SHP77 (cell line): ENCODE measurements around the gene SCN5A.

Experiments used
- DNase-seq, 2 experiments: peaks; one replicate each; lab custom pipeline; 2025; lab: John Stamatoyannopoulos, UW

The SCN5A gene

DNA sequence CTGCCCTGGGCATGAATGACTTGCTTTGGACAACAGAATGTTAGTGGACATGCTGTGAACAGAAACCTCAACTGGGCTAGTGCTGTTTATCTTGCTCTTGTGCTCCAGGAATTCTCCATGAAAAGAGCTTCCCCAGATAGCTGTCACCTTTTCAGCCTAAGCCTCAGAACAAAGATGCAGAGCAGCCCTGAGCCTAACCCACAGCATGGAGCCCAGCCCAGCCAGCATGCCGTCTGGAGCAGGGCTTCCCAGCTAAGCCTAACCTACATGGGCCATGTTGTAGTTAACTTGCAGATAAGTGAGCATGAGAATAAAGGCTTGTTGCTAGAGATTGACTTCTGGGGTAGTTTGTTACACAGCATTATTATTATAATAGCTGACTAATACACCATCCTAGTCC lies 48.9 kb downstream of the SCN5A start:
- no peak for DNase-seq

DNA sequence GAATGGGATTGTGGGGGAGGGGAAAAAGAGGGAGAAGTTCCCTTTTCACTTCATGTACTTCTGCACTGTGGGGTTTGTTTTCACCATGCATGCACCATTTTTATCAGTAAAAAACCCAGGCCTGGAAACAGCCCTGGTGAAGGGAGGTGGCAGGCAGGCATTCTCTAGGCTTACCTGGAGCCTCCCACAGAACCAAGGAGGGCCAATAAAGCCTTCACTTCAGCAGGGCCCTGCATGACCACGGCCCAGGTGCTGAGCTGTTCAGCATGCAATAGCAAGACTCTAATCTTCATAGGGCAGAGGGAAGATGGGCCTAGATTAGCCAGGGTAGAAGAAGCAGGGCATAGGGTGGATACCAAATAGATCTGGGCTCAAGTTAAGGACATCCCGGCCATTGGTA lies 49.6 kb downstream of the SCN5A start:
- no peak for DNase-seq

DNA sequence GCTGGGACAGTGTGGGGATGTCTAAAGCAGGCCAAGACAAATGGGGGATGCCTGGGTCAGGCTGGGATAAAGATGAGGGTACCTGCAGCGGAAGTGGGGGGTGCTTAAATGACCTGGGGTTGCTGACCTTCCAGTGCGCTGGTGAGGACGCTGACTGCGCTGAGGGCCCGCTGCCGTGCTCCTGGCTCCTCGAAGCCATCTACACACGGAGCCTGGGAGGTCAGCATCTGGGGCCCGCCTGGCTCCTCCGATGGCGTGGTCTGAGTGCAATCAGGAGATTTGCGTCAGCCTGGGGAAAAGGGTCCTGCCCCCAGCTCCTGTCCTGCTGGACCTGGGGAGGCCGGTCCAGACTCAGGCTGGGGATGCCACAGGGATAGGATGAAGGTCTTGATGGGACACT lies 50.7 kb downstream of the SCN5A start:
- no peak for DNase-seq

DNA sequence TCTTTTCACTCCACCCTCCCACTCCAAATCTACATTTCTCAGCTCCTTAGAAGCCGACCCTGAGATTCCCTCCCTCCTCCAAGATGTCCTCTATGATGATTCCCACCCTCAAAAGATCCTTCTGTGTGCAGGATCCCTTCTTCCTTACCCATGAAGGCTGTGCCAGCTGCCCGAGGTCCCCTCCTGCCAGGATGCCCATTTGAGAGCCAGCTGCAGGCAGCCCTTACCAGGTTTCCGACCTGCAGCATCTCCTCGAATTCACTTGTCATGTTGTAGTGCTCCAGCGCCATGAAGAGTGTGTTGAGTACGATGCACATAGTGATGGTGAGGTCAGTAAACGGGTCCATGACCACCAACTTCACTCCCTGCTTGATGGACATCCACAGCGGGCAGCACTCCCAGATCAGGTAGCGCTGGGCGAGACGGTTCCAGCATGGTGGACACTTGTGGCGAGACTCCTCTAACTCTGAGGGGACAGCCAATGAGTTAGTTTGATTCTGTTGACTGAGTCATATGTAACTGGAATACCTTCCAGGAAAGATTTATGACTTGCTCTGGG lies 51.9 kb downstream of the SCN5A start:
- DNase-seq: no peak

DNA sequence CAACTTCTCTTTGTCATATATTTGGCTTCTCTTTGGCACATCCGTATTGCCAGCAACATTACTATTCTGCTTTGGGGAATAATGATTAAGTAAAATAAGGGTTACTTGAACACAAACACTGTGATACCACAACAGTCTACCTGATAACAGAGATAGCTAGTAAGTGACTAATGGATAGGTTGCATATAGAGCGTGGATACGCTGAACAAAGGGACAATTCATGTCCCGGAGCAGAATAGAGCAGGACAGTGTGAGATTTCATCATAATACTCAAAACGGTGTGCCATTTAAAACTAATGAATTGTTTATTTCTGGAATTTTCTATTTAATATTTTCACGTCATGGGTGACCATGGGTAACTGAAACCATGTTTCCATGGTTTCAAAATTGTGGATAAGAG lies 54.1 kb downstream of the SCN5A start:
- DNase-seq: no peak

DNA sequence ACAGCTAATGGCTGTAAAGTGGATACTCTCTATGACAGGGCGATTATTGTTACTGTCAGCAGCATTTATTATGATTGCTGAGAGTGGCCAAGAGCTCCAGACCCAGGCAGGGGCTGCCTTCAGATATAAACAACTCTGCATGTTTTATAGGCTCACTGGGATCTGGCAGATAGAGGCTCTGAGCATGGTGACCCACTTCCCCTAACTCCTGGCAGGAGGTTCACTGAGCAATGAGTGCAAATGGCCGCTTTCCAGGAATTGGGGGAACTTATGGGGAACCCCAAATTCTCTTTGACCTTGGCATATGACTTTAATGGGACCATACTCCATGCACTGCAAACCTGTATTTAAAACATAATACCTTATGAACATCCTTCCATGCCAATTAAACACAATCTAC lies 59.0 kb downstream of the SCN5A start:
- no peak for DNase-seq

DNA sequence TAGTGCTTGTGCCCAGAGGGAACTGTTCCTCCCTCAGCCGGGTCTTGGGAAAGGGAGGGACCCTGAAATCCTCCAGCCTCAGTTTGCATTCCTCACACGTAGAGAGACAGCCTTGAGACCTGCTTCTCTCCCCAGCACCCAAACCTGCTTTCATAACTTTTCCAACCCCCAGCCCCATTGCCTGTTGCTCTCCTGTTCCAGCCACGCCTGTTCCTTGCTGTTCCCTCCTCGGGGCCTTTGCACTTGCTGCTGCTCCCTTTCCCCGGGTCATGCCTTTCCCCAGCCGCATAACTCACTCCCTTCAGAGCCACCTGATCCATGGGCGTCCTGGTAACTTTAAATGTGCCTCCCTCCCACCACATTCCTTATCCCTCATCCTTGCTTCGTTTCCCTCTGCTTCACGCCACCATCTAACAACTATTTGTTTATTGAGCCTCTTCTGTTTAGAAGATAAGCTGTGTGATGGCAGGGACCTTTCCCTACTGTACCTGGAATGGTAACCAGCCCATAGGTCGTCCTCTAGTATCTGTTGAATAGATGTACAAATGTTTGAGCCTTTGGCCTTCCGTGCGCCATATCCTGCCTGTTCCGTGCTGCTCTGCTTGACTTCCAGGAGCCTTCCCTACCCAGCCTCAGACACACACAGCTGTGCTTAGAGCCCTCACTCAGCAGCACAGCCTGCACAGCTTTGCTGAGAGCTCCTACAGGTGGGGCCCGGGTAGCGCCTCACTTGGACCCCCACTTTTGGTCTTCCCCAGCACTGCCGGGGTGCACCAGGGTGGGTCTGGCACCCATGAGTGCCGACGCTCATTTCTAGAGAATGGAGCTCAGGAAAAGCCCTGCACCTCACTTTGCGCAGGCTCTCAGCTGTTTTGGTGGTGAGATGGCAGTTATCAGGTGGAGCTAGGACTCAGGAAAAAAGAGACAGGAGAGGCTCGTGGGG lies 60.2 kb downstream of the SCN5A start:
- DNase-seq: no peak

DNA sequence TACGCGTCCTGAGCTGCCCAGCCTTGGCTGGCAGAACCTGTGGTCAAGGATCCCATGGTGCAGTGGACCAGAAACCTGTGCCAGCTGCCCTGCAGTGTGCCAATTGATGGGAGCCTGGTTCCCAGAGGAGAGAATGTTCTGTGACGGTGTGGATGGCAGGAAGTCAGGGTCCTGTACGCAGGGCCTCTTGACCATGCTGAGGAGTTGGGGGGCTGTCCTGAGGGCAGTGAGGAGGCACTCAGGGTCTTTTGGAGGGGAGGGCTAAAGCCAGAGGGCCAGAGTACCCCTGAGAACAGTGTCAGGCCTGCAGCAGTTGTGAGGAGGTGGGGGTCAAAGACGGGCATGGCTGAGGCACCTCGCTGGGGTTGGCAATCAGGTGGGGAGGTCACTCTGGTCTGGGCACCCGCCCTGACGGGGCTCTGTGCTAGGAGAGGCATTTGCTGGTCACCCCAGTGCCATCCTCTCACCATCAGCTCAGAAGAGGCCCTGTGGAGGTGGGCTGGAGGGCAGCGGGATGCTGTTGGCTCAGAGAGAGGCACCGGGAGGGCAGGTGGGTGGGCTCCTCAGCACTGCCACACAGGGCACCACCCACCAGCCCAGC lies 61.0 kb downstream of the SCN5A start:
- no peak for DNase-seq

DNA sequence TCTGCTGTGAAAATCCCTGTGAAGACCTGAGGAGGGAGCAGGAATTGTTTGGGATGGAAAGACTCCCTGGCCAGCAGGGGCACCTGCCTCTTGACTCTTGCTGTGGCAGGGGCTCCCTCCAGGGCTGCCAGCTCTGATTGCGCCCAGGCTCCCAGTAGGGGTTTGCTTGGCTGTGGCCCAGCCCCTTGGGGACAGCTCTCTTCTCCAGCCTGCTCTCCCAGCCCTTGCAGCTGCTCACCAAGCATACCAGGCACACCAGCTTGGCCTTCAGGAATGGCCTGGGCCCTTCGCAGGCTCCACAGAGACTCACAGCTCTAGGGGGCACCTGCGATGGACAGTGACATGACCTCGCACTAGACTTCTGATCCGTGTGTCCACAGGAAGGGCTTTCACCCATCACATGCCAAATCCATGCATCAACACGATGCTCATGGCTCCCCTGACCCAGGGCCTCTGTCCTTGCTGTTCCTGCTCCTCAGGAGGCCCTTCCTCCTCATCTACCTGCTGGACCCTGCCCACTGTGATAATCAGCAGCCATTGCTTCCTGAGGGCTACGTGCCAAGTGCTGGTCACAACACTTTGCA lies 61.8 kb downstream of the SCN5A start:
- DNase-seq: no peak

DNA sequence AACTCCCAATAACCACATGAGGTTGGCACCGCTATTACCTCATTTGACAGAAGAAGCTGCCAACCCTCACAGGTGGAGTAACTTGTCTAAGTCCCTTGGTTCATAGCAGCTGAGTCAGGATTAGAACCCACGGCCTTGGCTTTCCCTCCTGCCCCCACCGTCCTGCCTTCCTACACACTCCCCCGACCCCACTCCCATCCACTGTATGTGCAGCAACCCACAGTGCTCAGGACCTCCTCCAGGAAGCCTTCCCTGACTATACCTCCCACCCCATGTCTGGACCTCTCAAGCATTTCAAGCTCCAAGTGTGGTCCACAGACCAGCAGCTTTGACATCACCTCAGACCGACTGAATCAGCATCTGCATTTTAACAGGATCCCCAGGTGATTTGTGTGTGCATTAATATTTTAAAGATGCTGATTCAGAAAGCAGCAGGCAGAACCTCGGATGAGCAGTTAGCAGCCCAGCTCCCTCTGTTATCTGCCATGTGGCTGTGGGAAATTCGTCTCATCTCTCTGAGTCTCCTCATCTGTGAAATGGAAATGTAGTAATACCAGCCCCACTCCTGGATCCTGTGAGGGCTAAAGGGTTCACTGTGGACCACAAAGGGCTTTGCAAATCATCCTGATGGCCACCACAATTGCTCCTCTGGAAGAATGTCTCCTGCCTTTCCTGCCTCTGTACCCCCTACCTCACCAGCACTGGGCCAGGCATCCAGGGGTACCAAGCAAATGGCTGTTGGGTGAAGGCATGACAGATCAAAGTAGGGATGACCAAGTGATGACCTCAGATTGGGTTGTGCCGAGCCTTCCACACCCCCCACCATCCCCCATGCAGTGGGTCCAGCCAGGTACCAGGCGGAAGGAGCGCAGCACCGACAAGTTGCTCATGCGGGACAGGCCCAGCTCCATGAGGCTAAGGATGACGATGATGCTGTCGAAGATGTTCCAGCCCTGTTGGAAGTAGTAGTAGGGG lies 62.7 kb downstream of the SCN5A start:
- no peak for DNase-seq

DNA sequence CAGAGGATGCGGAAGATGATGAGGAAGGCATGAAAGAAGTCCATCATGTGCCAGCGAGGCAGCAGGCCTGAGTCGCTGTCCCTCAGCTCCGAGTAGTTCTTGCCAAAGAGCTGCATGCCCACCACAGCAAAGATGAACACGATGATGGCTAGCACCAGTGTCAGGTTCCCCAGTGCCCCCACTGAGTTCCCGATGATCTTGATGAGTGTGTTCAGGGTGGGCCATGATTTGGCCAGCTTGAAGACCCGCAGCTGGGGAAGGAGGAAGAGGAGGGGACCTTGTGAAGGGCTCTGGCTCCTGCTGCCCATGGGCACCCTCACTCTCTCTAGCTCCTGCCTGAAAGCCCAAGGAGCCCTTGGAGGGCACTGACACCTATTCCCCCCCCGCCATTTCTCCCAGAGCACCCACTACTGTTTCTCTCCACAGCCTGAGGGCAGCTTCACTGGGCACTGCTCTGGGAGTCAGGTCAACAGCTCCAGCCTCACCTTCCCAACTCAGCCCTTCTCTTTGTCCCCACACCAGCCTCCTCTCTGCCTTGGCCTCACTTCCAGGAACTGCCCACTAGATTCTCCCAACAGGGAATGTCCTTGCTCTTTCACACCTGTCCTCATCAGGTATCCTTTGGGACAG lies 63.6 kb downstream of the SCN5A start:
- DNase-seq: no peak

DNA sequence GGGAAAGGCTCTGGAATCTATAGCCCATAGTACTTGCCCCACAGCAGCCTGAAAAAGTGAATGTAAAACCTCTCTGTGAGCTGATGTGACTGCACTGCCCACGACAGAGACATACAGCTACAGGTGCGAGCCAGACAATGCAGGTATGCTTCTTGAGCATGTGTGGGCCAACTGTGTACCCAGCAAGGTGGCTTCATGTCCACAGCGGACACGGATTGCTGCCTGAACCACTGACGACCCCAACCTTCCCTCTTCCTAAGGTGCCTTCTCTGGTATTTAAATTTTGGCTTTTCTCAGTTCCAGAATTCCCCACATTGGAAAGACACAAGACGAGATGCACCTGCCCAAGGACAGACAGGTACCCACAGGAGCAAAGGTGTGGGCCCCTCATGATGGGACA lies 65.8 kb downstream of the SCN5A start:
- no peak for DNase-seq

DNA sequence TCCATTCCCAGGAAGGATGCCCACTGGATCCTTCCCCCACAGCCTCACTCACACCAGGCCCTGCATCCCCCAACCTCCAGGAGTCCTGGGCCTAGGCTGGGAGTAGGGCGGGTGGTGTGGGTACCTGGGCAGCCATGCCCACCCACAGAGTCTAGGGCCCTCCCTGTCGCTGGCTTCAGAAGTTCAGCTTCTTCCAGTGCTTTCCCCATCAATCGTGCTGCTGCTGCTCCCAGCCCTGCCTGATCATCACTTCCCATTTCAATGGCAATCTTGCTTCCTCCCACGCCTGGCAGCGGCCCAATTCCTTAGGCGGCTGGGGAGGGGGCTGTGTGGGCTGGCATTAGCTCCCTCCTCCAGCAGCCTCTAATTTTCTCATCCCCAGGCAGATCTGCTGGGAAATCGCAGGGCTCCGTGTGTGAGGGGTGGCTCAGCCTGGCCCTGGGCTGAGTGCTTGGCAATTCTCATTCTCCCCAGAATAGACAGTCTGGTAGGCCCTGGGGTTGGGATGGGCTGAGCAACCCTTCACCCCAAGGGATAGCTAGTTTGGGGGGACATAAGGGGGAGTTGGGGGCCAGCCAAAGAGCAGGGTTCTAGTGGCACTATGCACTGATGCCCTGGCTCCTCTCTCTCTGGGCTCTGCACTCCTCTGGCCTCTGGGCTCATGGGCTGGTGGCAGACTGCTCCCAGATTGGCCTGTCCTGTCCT lies 66.4 kb downstream of the SCN5A start:
- DNase-seq: no peak

DNA sequence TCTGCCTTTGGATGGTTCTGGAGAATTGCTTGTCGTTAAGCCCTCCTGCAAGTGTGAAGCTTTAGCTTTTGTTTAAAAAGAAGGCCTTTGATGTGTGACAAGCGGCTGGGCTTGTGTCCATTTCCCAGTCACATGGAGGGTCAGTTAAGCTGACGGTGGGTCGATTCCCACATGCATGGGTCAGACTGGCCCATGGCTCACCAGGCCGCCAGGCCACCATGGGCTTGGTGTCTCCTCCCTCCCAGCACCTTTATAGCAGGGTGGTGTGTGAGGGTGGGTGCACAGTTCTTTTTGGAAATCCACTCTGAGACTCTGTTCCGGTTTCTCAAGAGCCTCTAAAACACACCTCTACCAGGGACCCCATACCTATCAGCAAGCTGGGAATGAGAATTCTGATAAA lies 67.2 kb downstream of the SCN5A start:
- DNase-seq: no peak

DNA sequence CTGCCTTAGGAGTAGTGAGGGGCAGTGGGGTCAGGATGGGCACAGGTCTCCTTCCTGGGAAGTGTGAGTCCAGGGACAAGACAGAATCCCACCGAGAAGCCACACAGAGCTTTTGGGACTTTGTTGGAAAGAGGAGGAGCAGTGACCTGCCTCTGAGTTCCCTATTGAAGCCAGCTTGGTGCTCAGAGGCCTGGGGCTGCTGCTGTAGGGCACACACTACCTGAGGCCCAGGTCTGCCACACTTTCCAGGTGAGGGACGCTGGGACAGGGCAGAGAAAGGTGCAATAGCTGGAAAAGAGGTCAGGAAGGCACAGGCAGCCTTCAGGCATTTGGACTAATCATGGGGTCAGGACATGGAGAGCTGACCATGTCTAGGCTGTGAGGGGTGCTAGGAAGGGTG lies 67.7 kb downstream of the SCN5A start:
- DNase-seq: no peak

DNA sequence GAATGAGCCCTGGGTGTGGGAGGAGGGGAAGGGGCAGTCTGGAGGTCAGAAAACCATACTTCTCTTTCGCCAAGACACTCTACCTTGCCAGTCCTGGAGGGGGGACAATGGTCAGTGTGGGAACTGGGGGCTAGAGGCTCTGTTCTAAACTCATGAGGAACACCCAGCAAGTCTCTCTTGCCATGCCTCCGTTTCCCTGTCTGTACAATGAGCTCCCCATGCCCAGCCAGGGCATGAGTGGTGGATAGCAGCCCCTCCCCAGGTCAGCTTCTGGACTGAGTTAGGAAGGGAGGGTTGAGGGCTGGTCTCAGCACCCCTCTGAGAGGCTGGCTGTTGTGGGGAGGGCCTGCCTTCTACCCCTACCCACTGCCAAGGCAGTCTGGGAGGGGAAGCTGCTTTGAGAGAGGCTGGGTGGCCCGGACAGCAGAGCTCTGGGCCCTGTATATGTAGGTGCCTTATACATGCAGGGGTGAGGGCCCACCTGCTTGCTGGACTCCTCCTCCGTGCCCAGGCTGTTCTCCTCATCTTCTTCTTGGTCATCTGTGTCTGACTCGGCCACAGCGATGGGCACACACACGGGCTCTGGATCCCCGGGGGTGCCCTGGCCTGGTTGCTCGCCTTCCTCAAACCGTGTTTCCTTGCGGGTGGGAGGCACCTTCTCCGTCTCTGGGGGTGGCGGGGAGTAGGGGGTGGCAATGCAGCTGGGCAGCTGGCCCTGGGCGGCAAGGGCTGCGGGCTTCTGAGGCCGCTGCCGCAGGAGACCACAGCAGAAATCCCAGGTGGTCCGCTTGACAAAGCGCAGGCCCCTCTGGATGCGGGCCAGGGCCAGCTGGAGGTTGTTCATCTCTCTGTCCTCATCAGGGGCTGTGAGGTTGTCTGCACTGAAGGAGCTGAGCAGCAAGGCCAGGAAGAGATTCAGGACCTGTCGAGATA lies 68.8 kb downstream of the SCN5A start:
- no peak for DNase-seq

DNA sequence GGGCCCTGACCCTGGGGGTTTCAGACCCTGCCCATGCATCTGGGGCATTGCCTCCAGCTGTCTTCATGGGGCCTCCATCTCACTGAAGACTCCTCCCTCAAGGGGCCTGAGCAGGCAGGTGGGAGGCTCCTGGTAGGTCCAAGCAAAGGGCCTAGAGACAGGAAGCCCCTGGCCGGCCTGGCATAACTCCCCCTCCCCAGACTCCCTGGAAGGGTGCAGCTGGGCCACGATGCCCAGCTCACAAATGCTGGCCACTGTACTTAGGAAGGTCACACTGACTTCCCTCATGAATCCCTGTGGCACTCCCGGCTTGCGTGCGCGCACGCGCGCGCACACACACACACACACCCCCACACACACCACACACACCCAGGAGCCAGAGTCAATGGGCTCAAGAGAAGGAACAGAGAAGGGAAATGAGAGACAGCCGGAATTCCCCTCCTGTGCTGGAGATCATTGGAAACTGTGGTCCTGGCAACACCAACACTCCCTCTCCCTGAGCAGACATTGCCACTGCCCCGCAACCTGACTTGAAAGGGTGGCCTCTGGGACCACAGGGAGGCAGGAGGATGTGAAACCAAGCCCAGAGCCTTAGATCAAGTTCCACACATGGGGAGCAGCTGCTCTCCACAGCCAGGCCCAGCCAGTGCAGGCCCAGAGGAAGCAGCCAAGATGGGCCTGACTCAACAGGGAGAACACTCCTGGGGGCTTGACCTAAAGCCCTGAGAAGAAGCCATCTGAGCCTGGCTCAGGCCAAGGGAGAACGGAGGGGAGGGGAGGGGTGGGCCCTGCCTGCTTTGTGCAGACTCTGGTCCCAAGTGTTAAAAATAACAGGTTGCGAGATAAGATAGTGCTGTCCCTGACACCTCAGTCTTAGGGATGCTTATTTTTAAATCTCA lies 69.7 kb downstream of the SCN5A start:
- no peak for DNase-seq

DNA sequence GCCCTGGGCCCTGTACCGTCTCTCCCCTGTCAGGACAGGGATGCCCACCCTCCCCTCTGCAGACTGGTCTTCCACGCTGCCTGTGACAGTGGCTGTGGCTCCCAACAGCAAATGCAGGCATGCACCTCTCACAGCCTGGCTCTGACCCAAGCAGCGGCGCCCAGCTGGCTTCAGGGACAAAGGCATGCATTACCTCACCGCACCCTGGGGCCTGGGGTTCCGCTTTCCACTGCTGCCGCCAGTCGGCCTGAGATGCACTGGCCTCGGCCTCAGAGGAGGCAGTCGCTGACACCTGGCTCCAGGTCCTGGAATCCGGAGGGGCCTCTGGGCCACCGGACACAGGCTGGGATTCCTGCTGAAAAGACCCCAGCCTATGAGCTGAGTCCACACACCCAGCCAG lies 70.3 kb downstream of the SCN5A start:
- peak; percentile 42 to 69 for DNase-seq
